Measurements from ENCODE around the gene LTBR. TPM values are rescaled to one million over a fixed set of nuclear protein-coding genes. Genes with fewer than 3 reads are reported as not detected.
"Not testable (repeated sequence)": the region's sequence is repeated elsewhere in the genome, so short reads cannot be mapped to it uniquely, and the experiment has no call there.

Gene LTBR
- under 1 TPM; 0.56 to 0.61 TPM for total RNA-seq

- Mint-ChIP-seq H3K27ac (no peak within 1 kb of the TSS), H3K9me3 (no peaks in the 10 kb centered on the region), H3K27me3 (peaks cover 9% of the 10 kb centered on the region), H3K36me3 (ENCODE audit: low read depth) (no peaks in the 10 kb centered on the region), H3K4me1 (peaks cover 3% of the 10 kb centered on the region), H3K4me3 (no peak within 1 kb of the TSS)
- ATAC-seq (replicated peaks) = peak; percentile 61
Observed at GRCh38 chr12:6383572-6384498, at the start of gene LTBR. Gene LTBR (plus strand): TSS chr12:6384162. CDS start chr12:6384359, 197 bp downstream.

DNA sequence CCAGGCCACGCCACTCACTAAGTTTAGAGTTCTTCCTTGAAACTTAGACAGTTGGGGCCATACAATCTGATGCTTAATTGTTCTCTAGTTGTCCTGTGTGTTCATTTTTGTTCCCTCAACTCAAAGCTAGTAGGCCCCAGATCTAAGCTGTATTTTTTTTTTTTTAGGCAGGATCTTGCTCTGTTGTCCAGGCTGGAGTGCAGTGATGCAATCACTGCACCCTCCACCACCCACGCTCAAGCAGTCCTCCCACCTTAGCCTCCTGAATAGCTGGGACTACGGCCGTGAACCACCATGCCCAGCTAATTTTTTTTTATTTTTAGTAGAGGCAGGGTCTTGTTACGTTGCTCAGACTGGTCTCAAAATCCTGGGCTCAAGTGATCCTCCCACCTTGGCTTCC lies 49.6 kb upstream of the LTBR start:
- Mint-ChIP-seq H3K27ac (no peak overlapping the region), H3K9me3 (no peaks in the 10 kb centered on the region), H3K27me3 (no peaks in the 10 kb centered on the region), H3K36me3 (ENCODE audit: low read depth) (peaks cover 63% of the 10 kb centered on the region), H3K4me3 (no peak overlapping the region), H3K4me1 (peaks cover 37% of the 10 kb centered on the region)
- ATAC-seq (replicated peaks) = no peak

DNA sequence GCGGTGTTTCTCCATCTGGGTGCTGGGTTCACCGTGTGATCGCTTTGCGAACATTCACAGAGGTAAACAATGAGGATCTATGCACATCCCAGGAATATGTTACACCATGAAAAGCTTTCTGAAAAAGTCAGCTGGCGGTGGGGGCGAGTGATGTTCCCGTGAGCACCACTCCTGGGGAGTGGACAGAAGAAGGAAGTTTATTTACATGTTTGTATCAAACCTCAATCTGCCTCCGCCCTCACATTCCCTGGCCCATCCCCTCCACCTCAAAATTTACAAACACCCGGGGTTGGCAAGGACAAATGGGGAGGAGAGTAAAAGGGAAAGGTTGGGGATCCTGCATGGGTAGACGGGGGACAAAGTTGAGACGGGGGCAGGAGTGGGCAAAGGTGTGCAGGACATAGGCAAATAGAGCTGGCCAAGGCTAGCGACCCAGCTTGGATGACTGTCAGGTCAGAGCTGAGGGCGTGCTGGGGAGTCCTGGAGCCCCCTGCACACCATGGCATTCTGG lies 49.0 kb upstream of the LTBR start:
- ATAC-seq (replicated peaks) = no peak
- Mint-ChIP-seq H3K27me3 (no peaks in the 10 kb centered on the region), H3K4me3 (no peak overlapping the region), H3K27ac (no peak overlapping the region), H3K4me1 (peaks cover 37% of the 10 kb centered on the region), H3K9me3 (no peaks in the 10 kb centered on the region), H3K36me3 (ENCODE audit: low read depth) (peaks cover 59% of the 10 kb centered on the region)

- peaks cover 53% of the 10 kb centered on the region for H3K36me3 Mint-ChIP-seq (ENCODE audit: low read depth)
- no peak overlapping the region for H3K4me3 Mint-ChIP-seq
- peaks cover 37% of the 10 kb centered on the region for H3K4me1 Mint-ChIP-seq
- H3K27me3 Mint-ChIP-seq = no peaks in the 10 kb centered on the region
- peak; percentile 87 for ATAC-seq (replicated peaks)
- H3K27ac Mint-ChIP-seq = no peak overlapping the region
- H3K9me3 Mint-ChIP-seq = no peaks in the 10 kb centered on the region
Observed at GRCh38 chr12:6335451-6336078, 48.4 kb upstream of the LTBR start.

GRCh38 chr12:6336079-6336888 lies 47.7 kb upstream of the LTBR start:
- Mint-ChIP-seq H3K36me3 (ENCODE audit: low read depth) (peaks cover 46% of the 10 kb centered on the region), H3K27ac (no peak overlapping the region), H3K9me3 (no peaks in the 10 kb centered on the region), H3K4me1 (peaks cover 36% of the 10 kb centered on the region), H3K4me3 (no peak overlapping the region), H3K27me3 (no peaks in the 10 kb centered on the region)
- peak; percentile 56 for ATAC-seq (replicated peaks)

DNA sequence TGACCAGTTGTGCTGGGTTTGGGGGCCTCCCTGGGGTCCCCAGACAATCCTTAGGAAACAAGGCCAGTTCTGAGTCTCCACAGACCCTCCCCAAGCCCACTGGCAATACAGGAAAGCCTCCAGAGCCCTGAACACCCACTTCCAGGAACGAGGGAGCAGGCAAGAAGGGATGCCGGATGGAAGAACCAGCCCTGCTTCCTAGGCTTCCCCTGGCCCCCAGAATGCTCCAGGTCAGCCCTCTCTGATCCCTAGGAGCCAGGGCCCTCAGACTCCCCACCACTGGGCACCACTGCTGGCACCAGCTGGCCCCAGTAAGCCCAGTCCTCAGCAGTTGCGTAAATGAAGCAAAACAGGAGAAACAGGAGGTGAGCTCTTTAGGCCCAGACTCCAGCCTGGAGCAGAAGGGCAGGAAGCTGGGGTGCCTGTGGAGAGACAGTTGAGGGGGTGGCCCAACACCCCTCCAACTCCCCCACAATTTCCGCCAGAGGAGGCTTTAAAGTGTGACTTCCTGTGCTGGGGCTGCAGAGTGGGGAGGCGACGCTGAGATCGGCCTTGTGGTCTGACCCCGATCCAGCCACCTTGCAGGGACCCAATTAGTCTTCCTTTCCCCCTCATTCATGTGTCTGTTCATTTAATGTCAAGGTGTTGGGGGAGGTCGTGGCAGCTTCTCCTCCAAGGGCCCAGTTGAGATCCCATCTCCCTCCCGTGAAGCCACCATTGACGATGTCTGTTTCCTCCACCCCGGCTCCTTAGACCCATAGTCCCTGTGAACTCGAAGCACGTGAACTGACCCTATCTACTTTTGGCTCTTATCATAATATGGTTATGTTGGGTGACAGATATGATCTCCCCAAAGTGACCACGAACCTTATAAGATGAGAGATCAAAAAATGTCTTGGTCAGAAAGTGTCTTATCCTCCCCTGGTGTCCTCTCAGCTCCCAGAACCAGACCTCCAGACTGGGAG lies 46.8 kb upstream of the LTBR start:
- Mint-ChIP-seq H3K9me3 (no peaks in the 10 kb centered on the region), H3K36me3 (ENCODE audit: low read depth) (peaks cover 37% of the 10 kb centered on the region), H3K27me3 (no peaks in the 10 kb centered on the region), H3K4me1 (peaks cover 33% of the 10 kb centered on the region), H3K27ac (no peak overlapping the region), H3K4me3 (no peak overlapping the region)
- no peak for ATAC-seq (replicated peaks)

- Mint-ChIP-seq H3K27me3 (no peaks in the 10 kb centered on the region), H3K27ac (no peak overlapping the region), H3K9me3 (no peaks in the 10 kb centered on the region), H3K4me1 (peaks cover 35% of the 10 kb centered on the region), H3K4me3 (no peak overlapping the region), H3K36me3 (ENCODE audit: low read depth) (peaks cover 29% of the 10 kb centered on the region)
- ATAC-seq (replicated peaks) = no peak
Observed at GRCh38 chr12:6337958-6338433, 46.0 kb upstream of the LTBR start.

- not testable (repeated sequence) for H3K27me3 Mint-ChIP-seq; H3K4me3 Mint-ChIP-seq; ATAC-seq (replicated peaks); H3K9me3 Mint-ChIP-seq; H3K27ac Mint-ChIP-seq
- Mint-ChIP-seq H3K4me1 (peaks cover 35% of the 10 kb centered on the region), H3K36me3 (ENCODE audit: low read depth) (peaks cover 23% of the 10 kb centered on the region)
Observed at GRCh38 chr12:6338536-6338935, 45.4 kb upstream of the LTBR start.

DNA sequence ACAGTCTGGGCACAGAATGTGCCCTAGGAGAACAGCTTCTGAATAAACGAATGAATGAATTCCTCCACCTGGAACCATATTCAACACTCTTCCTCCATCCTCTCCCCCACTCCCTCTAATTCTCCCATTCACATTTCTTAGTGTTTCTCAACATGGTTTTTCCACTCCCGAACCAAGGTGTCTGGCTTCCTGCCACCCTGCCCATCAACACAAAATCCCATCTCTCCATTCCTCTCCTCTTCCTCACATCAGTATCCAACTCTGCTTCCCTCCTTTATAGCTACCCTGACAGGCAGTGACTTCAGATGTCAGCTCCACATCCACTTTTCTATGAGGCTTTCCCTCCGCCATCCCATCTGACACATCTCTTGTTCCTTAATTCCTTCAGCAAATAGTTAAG lies 45.0 kb upstream of the LTBR start:
- H3K4me3 Mint-ChIP-seq = no peak overlapping the region
- peaks cover 19% of the 10 kb centered on the region for H3K36me3 Mint-ChIP-seq (ENCODE audit: low read depth)
- H3K27ac Mint-ChIP-seq = no peak overlapping the region

DNA sequence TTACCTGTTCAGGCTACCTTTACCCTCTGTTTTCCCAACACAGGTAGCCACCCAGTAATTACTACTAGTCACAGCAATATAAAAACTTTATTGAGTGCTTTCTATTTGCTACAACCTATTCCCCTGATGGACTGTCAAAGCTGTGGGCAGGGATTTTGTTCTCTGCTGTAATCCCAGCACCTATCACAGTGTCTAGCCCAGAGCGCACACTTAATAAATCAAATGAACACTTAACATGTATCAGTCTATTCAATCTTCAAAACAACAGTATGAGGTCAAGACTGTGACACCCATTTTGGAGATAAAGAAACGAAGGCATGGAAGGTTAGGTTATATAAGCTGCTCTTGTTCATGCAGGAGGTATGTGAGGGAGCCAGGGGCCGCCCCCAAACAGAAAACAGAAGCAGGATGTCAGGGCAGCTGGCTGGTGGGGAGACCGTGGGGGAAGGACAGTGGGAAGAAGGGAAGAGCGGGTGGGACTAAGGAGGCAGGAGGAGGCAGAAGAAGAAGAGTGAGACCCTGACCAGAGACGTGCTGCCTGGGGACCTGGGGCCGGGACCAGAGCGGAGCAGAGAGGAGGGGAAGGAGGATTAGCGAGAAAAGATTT lies 43.8 kb upstream of the LTBR start:
- Mint-ChIP-seq H3K4me1 (peaks cover 27% of the 10 kb centered on the region), H3K4me3 (no peak overlapping the region), H3K36me3 (ENCODE audit: low read depth) (peaks cover 7% of the 10 kb centered on the region), H3K27me3 (no peaks in the 10 kb centered on the region), H3K9me3 (no peaks in the 10 kb centered on the region), H3K27ac (no peak overlapping the region)
- no peak for ATAC-seq (replicated peaks)

More for the DNA sequence above, 45.0 kb upstream of the LTBR start:
- no peak for ATAC-seq (replicated peaks)
- no peaks in the 10 kb centered on the region for H3K27me3 Mint-ChIP-seq
- H3K9me3 Mint-ChIP-seq = no peaks in the 10 kb centered on the region
- H3K4me1 Mint-ChIP-seq = peaks cover 32% of the 10 kb centered on the region

DNA sequence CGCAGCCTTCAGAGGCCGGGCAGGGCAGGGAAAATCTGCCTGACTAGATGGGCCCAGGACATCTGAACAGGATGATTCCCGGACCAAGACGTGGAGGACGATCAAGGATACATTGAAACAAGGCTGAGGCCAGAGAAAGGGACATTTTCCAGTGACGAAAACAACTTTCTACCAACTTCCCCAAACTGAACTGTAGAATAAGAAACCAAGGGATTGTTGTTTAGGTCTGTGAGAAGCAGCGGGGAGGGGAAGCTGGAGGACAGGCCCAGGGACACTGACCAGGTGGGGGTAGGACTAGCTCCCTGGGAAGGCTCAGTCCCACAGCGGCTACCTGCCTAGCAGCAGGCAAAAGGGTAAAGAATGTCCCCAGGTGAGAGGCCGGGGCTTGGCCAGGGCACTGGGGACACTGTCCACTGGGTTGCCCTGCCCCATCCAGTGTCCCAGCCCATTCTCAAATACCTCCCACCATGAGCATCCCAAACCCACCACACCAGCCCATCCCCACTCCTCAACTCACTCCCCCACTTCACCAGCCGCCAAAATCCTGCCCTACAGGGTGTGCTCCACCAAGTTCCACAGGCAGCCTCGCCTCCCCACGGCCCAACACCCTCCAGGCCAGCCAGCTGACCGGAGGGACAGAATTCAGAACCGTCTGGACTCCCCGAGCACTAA lies 43.1 kb upstream of the LTBR start:
- Mint-ChIP-seq H3K4me1 (peaks cover 27% of the 10 kb centered on the region), H3K27ac (no peak overlapping the region), H3K36me3 (ENCODE audit: low read depth) (no peaks in the 10 kb centered on the region), H3K27me3 (no peaks in the 10 kb centered on the region), H3K4me3 (no peak overlapping the region), H3K9me3 (no peaks in the 10 kb centered on the region)
- ATAC-seq (replicated peaks) = no peak

GRCh38 chr12:6341417-6342139 lies 42.4 kb upstream of the LTBR start, which contains the start of gene TNFRSF1A:
Gene TNFRSF1A (minus strand): TSS chr12:6342076. CDS start chr12:6341814, 262 bp downstream.
- Mint-ChIP-seq H3K4me1 (peaks cover 30% of the 10 kb centered on the region), H3K27ac (no peak within 1 kb of the TSS), H3K36me3 (ENCODE audit: low read depth) (no peaks in the 10 kb centered on the region), H3K27me3 (no peaks in the 10 kb centered on the region), H3K4me3 (no peak within 1 kb of the TSS), H3K9me3 (no peaks in the 10 kb centered on the region)
- ATAC-seq (replicated peaks) = peak; percentile 60
